ENCODE results near the gene USP6. TPM values are rescaled to one million over a fixed set of nuclear protein-coding genes. Genes with fewer than 3 reads are reported as not detected.
A peak's percentile ranks its signal among the peaks of the same experiment; 100 is the strongest.
"Not testable (repeated sequence)": the region's sequence is repeated elsewhere in the genome, so short reads cannot be mapped to it uniquely, and the experiment has no call there.

Gene USP6
- total and polyA plus RNA-seq, 2 donors = 0.03 to 0.85 TPM

- Histone ChIP-seq H3K4me1 (ENCODE audit: insufficient read depth) (no peaks in the 10 kb centered on the region), H3K4me3 (ENCODE audit: low read depth, low read length) (no peak overlapping the region), H3K27ac (ENCODE audit: low read depth) (no peak overlapping the region), H3K36me3 (ENCODE audit: insufficient read depth) (no peaks in the 10 kb centered on the region)
- no peak for DNase-seq (ENCODE audit: extremely low spot score)
- 73% methylated on average over 6 of the region's 6 CpGs for whole genome bisulfite sequencing
These were observed 15.0 kb upstream of the USP6 start for GRCh38 chr17:5100832-5101231.

DNA sequence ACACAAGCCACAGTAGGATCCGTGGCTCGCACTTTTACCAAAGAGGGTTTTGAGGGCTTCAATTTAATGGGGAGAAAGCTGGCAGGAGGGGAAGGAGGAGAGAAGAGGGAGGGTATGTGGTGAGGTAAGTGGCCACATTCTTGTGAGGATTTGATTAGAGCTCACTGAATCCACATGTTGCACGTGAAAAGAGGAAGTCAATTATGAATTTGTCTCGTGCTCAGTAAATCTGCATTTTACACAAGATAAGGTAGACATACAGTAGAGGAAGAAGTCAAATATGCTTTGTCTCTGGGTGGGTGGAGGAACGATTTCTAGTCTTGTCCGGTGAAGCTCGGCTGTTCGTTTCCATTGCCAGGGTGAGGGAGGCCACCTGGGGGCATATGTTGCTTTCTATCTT, 5.0 kb upstream of the USP6 start:
- DNase-seq (ENCODE audit: extremely low spot score) = no peak
- 21% methylated on average over 8 of the region's 8 CpGs for WGBS
- Histone ChIP-seq H3K27ac (ENCODE audit: low read depth) (no peak overlapping the region), H3K4me3 (ENCODE audit: low read depth, low read length) (peak overlapping the region; percentile 62), H3K36me3 (ENCODE audit: insufficient read depth) (no peaks in the 10 kb centered on the region), H3K4me1 (ENCODE audit: insufficient read depth) (peaks cover 2% of the 10 kb centered on the region)

- Histone ChIP-seq H3K27ac (ENCODE audit: low read depth) (peak within 1 kb of the TSS; percentile 39), H3K4me1 (ENCODE audit: insufficient read depth) (peaks cover 2% of the 10 kb centered on the region), H3K36me3 (ENCODE audit: insufficient read depth) (no peaks in the 10 kb centered on the region), H3K4me3 (ENCODE audit: low read depth, low read length) (peak within 1 kb of the TSS; percentile 62)
- DNase-seq (ENCODE audit: extremely low spot score) = peak; percentile 90
- under 1% methylated on average over 69 of the region's 69 CpGs for WGBS
These were observed 4.2 kb upstream of the USP6 start, which contains the start of gene ZNF232 for GRCh38 chr17:5111402-5112204. Gene ZNF232 (minus strand): TSS chr17:5111878. CDS start chr17:5111822, 56 bp downstream.

- peaks cover 1% of the 10 kb centered on the region for H3K4me1 ChIP-seq (ENCODE audit: insufficient read depth)
- H3K27ac ChIP-seq (ENCODE audit: low read depth) = no peak overlapping the region
- no peak overlapping the region for H3K4me3 ChIP-seq (ENCODE audit: low read depth, low read length)
- H3K36me3 ChIP-seq (ENCODE audit: insufficient read depth) = no peaks in the 10 kb centered on the region
- WGBS = 92% methylated on average over 6 of the region's 6 CpGs
- DNase-seq (ENCODE audit: extremely low spot score) = no peak
These were observed 2.4 kb downstream of the USP6 start for GRCh38 chr17:5118219-5118618.

DNA sequence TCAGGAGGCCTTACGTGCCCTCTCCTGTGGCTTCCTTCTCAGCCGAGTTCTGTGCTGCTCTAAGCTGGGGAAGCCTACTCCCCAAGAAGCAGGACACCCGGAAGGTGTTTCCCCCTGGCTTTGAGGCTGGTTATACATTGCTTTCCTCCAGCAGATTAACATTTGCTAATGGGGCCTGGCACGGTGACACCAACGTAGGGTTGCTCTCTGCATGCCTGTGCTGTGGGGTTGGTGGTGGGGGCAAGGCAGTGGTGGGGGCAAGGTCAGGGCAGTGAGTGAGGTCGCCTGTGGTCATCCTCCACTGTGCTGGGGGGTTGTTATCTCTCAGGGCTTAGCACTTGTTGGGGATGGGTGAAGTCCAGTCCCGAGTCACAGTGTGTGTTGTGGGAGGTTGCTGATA, 4.2 kb downstream of the USP6 start:
- H3K27ac ChIP-seq (ENCODE audit: low read depth) = no peak overlapping the region
- DNase-seq (ENCODE audit: extremely low spot score) = no peak
- no peak overlapping the region for H3K4me3 ChIP-seq (ENCODE audit: low read depth, low read length)
- H3K36me3 ChIP-seq (ENCODE audit: insufficient read depth) = no peaks in the 10 kb centered on the region
- WGBS = 84% methylated on average over 7 of the region's 7 CpGs
- H3K4me1 ChIP-seq (ENCODE audit: insufficient read depth) = peaks cover 2% of the 10 kb centered on the region

- not testable (repeated sequence) for DNase-seq (ENCODE audit: extremely low spot score)
- WGBS = 91% methylated on average over 6 of the region's 6 CpGs
These were observed 4.8 kb downstream of the USP6 start for GRCh38 chr17:5120436-5121185.

GRCh38 chr17:5121186-5121841, 5.5 kb downstream of the USP6 start:
- Histone ChIP-seq H3K27ac (ENCODE audit: low read depth) (no peak overlapping the region), H3K4me1 (ENCODE audit: insufficient read depth) (peaks cover 2% of the 10 kb centered on the region)

More at GRCh38 chr17:5120436-5121185, 4.8 kb downstream of the USP6 start:
- H3K4me3 ChIP-seq (ENCODE audit: low read depth, low read length); H3K36me3 ChIP-seq (ENCODE audit: insufficient read depth); H3K27ac ChIP-seq (ENCODE audit: low read depth); H3K4me1 ChIP-seq (ENCODE audit: insufficient read depth): not testable (repeated sequence)

DNA sequence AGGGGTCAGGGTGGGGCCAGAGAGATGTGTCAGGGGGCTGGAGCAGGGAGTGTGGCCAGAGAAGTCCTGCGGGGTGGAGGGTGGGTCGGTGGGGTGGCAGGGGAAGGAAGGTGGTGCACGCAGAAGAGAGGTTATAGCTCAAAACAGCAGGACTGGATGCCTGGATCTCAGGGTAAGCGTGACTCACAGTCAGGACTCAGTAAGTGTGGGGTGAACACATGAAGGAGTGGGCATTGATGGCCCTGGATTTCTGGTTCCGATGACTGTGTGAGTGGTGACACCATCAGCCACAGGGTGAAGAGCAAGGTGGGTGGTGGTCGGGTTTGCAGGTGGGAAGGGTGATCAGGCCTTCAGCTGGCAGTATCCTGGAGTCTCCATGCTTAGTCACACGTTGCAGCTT, 6.2 kb downstream of the USP6 start:
- H3K36me3 ChIP-seq (ENCODE audit: insufficient read depth); H3K27ac ChIP-seq (ENCODE audit: low read depth); H3K4me1 ChIP-seq (ENCODE audit: insufficient read depth); DNase-seq (ENCODE audit: extremely low spot score): not testable (repeated sequence)
- peak overlapping the region; percentile 39 for H3K4me3 ChIP-seq (ENCODE audit: low read depth, low read length)
- 69% methylated on average over 7 of the region's 7 CpGs for WGBS

More at GRCh38 chr17:5121186-5121841, 5.5 kb downstream of the USP6 start:
- no peak overlapping the region for H3K4me3 ChIP-seq (ENCODE audit: low read depth, low read length)
- no peak for DNase-seq (ENCODE audit: extremely low spot score)
- no peaks in the 10 kb centered on the region for H3K36me3 ChIP-seq (ENCODE audit: insufficient read depth)
- 93% methylated on average over 16 of the region's 16 CpGs for WGBS

DNA sequence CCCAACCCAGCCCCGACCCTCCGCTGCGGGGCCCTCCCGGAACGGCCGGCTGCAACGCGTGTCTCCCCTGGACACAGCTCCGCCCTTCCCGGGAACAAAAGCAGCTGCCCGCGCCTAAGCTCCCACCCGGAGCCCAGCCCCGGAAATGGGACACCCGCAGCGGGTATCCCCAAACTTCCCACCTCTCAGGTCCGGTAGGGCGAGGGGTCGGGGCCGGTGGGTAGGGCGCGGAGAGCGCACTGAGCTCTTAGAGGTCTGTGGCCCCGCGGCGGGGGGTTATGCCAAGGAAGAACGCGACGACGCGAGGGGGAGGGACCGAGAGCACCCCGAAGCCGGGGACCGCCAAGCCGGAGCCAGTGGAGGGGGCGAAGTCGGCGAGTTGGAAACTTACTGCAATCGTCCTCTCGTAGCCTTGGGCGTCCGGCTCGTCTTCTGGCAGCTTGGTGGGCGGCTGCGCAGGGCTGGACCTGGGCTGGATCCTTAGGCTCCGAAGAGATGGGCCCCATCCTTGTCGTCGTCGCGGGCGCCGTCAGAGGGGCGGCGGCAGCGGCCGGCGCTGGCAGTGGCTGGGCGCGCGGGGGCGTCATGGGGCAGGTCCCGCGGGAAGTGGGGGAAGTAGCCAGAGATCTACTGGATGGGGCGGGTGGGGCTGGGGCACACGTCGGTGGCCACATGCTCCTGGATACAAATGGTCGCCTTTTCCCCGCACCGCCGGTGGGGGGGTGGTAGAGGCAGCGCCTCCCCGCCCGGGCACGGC, 6.9 kb downstream of the USP6 start:
- peak overlapping the region; percentile 39 for H3K4me3 ChIP-seq (ENCODE audit: low read depth, low read length)
- no peak overlapping the region for H3K27ac ChIP-seq (ENCODE audit: low read depth)
- 2% methylated on average over 75 of the region's 75 CpGs for whole genome bisulfite sequencing
- H3K4me1 ChIP-seq (ENCODE audit: insufficient read depth) = peaks cover 2% of the 10 kb centered on the region
- H3K36me3 ChIP-seq (ENCODE audit: insufficient read depth) = no peaks in the 10 kb centered on the region
- no peak for DNase-seq (ENCODE audit: extremely low spot score)

DNA sequence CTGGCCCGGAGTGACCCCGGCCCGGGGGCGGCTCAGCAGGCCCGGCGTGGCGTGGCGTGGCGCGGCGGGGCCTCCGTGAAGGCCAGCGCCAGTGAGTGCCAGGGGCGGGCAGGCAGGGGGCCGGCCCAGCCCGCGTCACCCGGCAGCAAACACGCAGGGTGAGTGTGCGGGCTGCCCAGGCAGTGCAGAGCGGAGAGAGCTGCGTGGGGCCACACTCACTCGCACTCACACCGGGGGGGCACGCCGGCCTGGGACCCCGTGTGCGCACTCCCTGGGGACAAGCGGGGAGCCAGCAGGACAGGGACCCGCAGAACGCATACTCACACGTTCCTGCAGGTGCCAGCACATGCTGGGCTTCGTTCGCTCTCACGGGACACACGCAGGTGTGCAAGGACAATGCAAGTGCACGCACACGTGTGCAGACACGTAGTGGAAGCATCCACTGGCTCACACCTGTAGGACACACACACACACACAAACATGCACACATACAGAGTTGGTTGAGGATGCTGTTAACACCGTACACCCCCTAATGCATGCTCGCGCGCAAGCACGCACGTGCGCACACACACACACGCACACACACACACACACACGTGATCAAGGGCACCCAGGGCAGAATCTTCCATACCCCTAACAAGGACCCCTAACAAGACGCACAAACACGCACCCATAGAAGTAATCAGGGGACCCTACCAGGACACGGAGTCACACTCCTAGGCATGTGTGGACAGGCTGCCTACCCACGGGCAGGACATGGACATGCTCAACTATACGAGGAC, 7.7 kb downstream of the USP6 start:
- H3K4me3 ChIP-seq (ENCODE audit: low read depth, low read length) = peak overlapping the region; percentile 39
- H3K36me3 ChIP-seq (ENCODE audit: insufficient read depth) = no peaks in the 10 kb centered on the region
- WGBS = 51% methylated on average over 53 of the region's 53 CpGs
- DNase-seq (ENCODE audit: extremely low spot score) = no peak
- H3K27ac ChIP-seq (ENCODE audit: low read depth) = no peak overlapping the region
- H3K4me1 ChIP-seq (ENCODE audit: insufficient read depth) = peaks cover 2% of the 10 kb centered on the region

DNA sequence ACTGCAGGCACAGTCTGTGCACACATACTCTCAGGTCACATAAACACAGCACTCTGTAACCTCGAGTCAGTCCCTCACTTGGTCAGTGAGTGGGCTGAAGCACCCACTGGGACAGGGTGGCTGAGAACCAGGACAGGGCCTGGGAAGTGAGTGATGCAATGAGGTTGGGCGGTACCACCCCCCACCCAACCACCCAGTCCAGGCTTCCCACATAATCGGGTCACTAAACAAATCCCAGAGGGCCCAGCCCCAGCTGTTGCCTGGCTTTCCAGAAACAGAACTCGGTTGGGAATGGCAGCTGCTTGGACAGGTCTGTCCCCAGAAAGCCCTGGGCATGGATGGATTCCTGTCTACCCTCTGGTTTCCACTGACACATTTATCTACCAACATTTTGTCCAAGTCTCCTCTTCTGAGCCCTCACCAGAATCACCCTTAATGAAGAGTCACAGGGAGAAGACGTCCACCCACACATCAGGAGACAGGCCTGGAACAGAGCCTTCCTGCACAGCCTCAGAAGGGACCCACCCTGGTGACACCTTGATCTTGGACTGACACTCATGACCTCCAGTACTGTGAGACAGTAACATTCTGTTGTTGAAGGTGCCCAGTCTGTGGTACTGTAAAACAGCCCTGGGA, 8.4 kb downstream of the USP6 start:
- not testable (repeated sequence) for H3K27ac ChIP-seq (ENCODE audit: low read depth); H3K4me3 ChIP-seq (ENCODE audit: low read depth, low read length); H3K36me3 ChIP-seq (ENCODE audit: insufficient read depth); DNase-seq (ENCODE audit: extremely low spot score); H3K4me1 ChIP-seq (ENCODE audit: insufficient read depth)
- 69% methylated on average over 5 of the region's 5 CpGs for WGBS

DNA sequence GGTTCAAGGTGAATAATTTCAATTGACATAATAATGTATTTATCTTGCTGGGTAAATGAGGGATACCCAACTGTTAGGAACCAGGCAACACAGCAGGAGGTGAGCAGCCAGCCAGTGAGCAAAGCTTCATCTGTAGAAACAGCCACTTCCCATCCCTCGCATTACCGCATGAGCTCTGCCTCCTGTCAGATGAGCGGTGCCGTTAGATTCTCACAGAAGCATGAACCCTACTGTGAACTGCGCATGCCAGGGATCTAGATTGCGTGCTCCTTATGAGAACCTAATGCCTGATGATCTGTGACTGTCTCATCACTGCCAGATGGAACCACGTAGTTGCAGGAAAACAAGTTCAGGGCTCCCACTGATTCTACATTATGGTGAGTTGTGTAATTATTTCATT, 9.1 kb downstream of the USP6 start:
- WGBS = 81% methylated on average over 7 of the region's 7 CpGs
- H3K4me3 ChIP-seq (ENCODE audit: low read depth, low read length); H3K27ac ChIP-seq (ENCODE audit: low read depth); DNase-seq (ENCODE audit: extremely low spot score); H3K4me1 ChIP-seq (ENCODE audit: insufficient read depth); H3K36me3 ChIP-seq (ENCODE audit: insufficient read depth): not testable (repeated sequence)

All from urinary bladder (tissue), 4 donors.